ENCODE measurements around the gene TSC22D3.
"Not testable (repeated sequence)": the region's sequence is repeated elsewhere in the genome, so short reads cannot be mapped to it uniquely, and the experiment has no call there.

TSC22D3 gene

DNA sequence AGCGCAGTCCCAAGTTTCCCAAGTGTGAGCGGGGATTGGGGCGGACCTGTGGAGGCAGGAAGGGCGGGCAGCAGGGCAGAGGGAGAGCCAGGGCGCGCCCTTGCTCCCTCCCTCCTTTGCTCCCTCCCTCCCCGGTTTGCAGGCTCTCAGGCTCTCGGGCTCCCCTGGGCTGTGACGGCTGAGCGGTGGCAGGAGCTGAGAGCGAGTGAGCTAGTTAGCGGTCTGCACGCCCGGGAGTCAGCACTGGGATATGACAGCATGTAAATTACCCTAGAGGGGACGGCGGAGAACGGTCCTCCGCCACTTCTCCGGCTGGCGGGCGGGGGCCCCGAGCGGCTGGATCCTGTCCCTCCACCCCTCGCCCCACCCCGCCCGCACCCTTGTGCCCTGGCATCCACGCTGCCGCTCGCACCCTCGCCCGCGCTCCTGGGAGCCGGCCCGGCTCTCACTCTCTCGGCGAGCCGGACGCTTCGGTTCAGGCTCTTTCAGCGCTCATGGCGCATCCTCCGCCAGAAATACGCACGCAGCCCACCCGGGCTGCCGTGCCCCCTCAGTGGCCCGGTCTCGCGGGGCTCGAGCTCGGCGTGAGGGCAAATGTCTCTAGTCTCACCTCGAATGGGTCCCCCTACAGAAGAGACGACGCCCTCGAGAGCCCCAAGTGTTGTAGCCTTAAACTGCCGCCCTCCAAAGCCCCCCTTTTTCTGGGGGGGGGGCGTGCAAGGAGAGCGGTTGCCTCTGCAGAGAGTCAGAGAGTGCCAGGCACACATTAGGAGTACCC is at the start of gene TSC22D3:
Gene TSC22D3, minus strand, starts transcription at position 54 of the 778 bp plus-strand sequence. CDS start 368 bp downstream, outside the sequence.
- H3K9ac ChIP-seq: 0 out of 2 replicates have a peak within 1 kb of the TSS, but pooled peaks have one; percentile 15
- peak within 1 kb of the TSS; percentile 65 for H3K4me3 ChIP-seq
- peaks cover 87% of the 10 kb centered on the region for H3K27me3 ChIP-seq
- no peaks in the 10 kb centered on the region for H3K36me3 ChIP-seq
- TF ChIP-seq Cebpa-rat (IDR thresholded peaks at IDR 0.05): no peak
- no peak within 1 kb of the TSS for H3K27ac ChIP-seq
- H3K9me3 ChIP-seq: no peaks in the 10 kb centered on the region
- peak within 1 kb of the TSS; percentile 91 for H3K4me2 ChIP-seq
- H3K4me1 ChIP-seq: peaks cover 9% of the 10 kb centered on the region
- H4K20me1 ChIP-seq: peaks cover 19% of the 10 kb centered on the region; the same call in 1 of the 2 replicates

DNA sequence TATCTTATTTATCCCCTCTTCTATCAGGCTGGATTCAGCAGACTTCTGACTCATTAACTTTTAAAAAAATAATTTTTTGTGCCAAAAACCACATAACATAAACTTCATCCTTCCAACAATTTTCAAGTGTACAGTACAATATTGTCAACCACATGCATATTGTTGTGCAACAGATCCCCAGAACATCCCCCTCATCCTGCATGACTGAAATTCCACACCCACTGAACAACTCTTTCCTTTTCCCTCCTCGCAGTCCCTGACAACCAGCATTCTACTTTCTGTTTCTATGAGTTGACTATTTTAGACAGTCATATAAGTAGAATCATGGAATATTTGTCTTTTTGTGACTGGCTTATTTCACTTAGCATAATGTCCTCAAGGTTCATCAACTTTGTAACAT is 47.9 kb upstream of the TSC22D3 start:
- Histone ChIP-seq H3K27me3 (peaks cover 58% of the 10 kb centered on the region), H3K4me3 (no peak overlapping the region), H3K27ac (no peak overlapping the region), H3K9ac (no peak overlapping the region), H3K4me1 (no peaks in the 10 kb centered on the region), H3K4me2 (no peak overlapping the region), H3K36me3 (no peaks in the 10 kb centered on the region), H4K20me1 (peaks cover 5% of the 10 kb centered on the region; the same call in 1 of the 2 replicates), H3K9me3 (peaks cover 32% of the 10 kb centered on the region)
- no peak for TF ChIP-seq Cebpa-rat (IDR thresholded peaks at IDR 0.05)

DNA sequence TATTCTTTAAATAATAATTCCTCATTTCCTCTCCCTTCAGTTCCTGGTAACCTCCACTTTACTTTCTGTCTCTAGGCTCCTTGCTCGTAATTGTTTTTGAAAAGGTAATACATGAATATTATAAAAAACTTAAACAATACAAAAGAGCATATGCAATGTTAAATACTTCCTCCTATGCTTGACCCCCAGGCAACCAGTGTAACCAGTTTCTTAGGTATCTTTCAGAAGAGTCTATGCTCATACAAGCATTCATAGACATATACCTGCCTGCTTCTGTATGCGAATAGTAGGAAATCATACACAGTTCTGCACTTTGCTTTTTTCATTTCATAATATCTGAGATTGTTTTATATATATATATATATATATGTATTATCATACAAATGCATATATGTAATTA is 47.5 kb upstream of the TSC22D3 start:
- Histone ChIP-seq H3K9me3 (peaks cover 36% of the 10 kb centered on the region), H3K4me3 (no peak overlapping the region), H4K20me1 (peaks cover 5% of the 10 kb centered on the region; the same call in 1 of the 2 replicates), H3K27ac (no peak overlapping the region), H3K4me2 (no peak overlapping the region), H3K36me3 (no peaks in the 10 kb centered on the region), H3K27me3 (peaks cover 54% of the 10 kb centered on the region), H3K9ac (no peak overlapping the region), H3K4me1 (no peaks in the 10 kb centered on the region)
- no peak for TF ChIP-seq Cebpa-rat (IDR thresholded peaks at IDR 0.05)

DNA sequence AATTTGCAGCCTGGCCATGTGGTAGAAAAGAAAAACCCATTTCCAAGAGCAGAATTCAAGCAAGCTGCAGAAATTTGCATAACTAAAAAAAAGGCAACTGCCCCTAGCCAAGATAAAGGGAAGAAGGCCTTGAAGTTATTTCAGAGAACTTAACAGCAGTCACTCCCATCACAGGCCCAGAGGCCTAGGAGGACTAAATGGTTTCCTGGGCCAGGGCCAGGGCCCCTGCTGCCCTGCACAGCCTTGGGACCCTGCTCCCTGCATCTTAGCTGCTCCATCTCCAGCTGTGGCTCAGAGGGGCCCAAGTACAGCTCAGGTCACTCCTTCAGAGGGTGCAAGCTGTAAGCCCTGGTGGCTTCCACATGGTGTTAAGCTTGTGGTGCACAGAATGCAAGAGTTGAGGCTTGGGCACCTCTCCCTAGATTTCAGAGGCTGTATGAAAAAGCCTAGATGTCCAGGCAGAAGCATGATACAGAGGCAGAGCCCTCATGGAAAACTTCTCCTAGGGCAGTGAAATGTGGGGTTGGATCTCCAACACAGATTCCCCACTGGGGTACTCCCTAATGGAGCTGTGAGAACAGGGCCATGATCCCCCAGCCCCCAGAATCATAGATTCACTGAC is 43.4 kb upstream of the TSC22D3 start:
- peaks cover 37% of the 10 kb centered on the region for H3K9me3 ChIP-seq
- no peaks in the 10 kb centered on the region for H3K36me3 ChIP-seq
- peak overlapping the region; percentile 34 for H3K4me3 ChIP-seq
- no peak for TF ChIP-seq Cebpa-rat (IDR thresholded peaks at IDR 0.05)
- no peak overlapping the region for H3K9ac ChIP-seq
- H4K20me1 ChIP-seq: no peaks in the 10 kb centered on the region
- H3K27me3 ChIP-seq: peaks cover 18% of the 10 kb centered on the region; the same call in 1 of the 2 replicates
- H3K4me1 ChIP-seq: no peaks in the 10 kb centered on the region
- no peak overlapping the region for H3K4me2 ChIP-seq
- no peak overlapping the region for H3K27ac ChIP-seq

DNA sequence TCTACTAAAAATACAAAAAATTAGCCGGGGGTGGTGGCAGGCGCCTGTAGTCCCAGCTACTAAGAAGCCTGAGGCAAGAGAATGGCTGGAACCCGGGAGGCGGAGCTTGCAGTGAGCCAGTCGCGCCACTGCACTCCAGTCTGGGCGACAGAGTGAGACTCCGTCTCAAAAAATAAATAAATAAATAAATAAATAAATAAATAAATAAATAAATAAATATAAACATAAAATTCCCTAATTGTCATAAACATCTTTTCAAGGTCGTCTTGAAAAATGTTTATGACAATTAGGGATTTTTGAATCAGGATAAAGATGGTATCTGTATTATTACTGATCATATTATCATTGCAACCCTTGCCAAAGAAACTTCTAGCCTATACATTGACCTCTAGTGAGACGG is 34.5 kb upstream of the TSC22D3 start:
- not testable (repeated sequence) for H3K36me3 ChIP-seq, H3K9me3 ChIP-seq, H3K4me3 ChIP-seq, H3K9ac ChIP-seq, H3K4me1 ChIP-seq, H3K4me2 ChIP-seq, H4K20me1 ChIP-seq, H3K27ac ChIP-seq
- H3K27me3 ChIP-seq: peaks cover 54% of the 10 kb centered on the region

DNA sequence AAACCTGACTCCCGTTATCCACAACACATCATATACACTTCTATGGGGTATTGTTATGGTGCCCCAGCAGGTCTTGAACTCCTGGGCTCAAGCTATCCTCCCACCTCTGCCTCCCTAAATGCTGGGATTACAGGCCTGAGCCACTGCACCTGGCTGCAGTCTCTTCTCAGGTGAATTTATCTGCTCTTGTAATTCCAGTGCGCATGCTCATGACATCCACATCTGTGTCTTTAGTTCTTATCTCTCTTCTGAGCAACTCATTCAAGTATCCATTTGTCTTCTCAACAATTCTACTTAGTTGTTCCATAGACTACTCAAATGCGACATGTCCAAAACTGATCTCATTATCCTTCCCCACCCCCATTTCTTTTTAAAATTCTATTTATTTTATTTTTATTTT is 29.6 kb upstream of the TSC22D3 start:
- Histone ChIP-seq H3K36me3 (no peaks in the 10 kb centered on the region), H3K4me1 (no peaks in the 10 kb centered on the region), H4K20me1 (no peaks in the 10 kb centered on the region), H3K9me3 (peaks cover 24% of the 10 kb centered on the region), H3K9ac (no peak overlapping the region), H3K27ac (no peak overlapping the region), H3K4me2 (no peak overlapping the region), H3K27me3 (peaks cover 45% of the 10 kb centered on the region), H3K4me3 (no peak overlapping the region)
- TF ChIP-seq Cebpa-rat (IDR thresholded peaks at IDR 0.05): no peak

DNA sequence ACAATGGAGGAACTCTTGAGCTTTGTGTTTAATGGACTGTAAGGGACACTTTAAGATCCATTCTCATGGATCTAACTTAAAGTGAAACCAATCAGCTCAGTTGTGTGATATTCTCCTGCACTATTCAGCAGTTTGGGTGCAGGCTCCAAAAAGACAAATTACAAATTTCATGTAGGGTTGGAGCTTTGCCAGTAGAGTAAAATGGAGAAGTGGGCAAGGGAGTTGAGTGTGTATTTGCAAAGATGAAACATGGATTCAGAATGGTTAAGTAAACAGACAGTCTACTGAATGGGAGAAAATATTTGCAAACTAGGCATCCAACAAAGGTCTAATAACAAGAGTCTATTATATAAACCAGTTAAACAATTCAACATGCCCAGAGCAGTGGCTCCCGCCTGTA is 28.8 kb upstream of the TSC22D3 start:
- Histone ChIP-seq H3K36me3 (no peaks in the 10 kb centered on the region), H3K4me3 (no peak overlapping the region), H3K4me1 (no peaks in the 10 kb centered on the region), H3K27me3 (peaks cover 52% of the 10 kb centered on the region), H3K4me2 (no peak overlapping the region), H3K27ac (no peak overlapping the region), H3K9ac (no peak overlapping the region), H3K9me3 (peaks cover 29% of the 10 kb centered on the region), H4K20me1 (no peaks in the 10 kb centered on the region)
- TF ChIP-seq Cebpa-rat (IDR thresholded peaks at IDR 0.05): no peak

DNA sequence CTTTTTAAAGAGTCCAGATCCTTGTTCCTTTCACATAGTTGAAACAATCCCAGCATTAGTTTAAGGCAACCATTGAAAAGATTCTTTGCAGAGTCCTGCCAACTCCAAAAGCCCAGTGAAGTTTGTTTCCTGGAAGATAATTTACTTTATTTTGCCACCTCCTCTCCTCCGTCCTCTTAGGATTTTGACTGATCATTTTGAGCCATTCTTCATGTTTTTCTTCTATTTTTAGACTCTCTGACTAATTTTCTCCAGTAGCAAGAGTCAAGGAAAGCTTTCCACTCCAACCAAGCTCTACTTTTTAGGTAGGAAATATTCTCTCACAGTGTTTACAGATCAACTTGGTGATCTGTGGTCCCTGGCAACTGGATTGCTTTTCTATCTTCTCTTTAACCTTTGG is 12.2 kb upstream of the TSC22D3 start:
- H3K36me3 ChIP-seq: no peaks in the 10 kb centered on the region
- H3K27ac ChIP-seq: no peak overlapping the region
- H3K27me3 ChIP-seq: peaks cover 93% of the 10 kb centered on the region
- no peaks in the 10 kb centered on the region for H3K4me1 ChIP-seq
- no peak overlapping the region for H3K4me2 ChIP-seq
- H4K20me1 ChIP-seq: no peaks in the 10 kb centered on the region
- no peak for TF ChIP-seq Cebpa-rat (IDR thresholded peaks at IDR 0.05)
- H3K9me3 ChIP-seq: no peaks in the 10 kb centered on the region
- no peak overlapping the region for H3K9ac ChIP-seq
- no peak overlapping the region for H3K4me3 ChIP-seq

DNA sequence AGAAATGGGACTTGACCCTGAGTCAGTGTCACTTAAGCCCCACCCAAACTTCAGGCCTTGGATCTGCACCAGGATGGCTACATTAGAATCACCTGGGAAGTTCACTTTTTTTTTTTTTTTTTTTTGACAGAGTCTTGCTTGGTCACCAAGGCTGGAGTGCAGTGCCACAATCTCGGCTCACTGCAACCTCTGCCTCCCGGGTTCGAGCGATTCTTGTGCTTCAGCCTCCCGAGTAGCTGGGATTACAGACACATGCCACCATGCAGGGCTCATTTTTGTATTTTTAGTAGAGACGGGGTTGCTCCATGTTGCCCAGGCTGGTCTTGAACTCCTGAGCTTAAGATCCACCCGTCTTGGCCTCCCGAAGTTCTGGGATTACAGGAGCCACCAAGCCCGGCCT is 4.9 kb upstream of the TSC22D3 start:
- peaks cover 16% of the 10 kb centered on the region; the same call in 1 of the 2 replicates for H4K20me1 ChIP-seq
- no peaks in the 10 kb centered on the region for H3K9me3 ChIP-seq
- H3K27ac ChIP-seq: no peak overlapping the region
- no peak overlapping the region for H3K4me3 ChIP-seq
- H3K36me3 ChIP-seq: no peaks in the 10 kb centered on the region
- H3K4me2 ChIP-seq: no peak overlapping the region
- peaks cover 65% of the 10 kb centered on the region for H3K27me3 ChIP-seq
- H3K4me1 ChIP-seq: peaks cover 9% of the 10 kb centered on the region
- no peak overlapping the region for H3K9ac ChIP-seq
- TF ChIP-seq Cebpa-rat (IDR thresholded peaks at IDR 0.05): no peak

DNA sequence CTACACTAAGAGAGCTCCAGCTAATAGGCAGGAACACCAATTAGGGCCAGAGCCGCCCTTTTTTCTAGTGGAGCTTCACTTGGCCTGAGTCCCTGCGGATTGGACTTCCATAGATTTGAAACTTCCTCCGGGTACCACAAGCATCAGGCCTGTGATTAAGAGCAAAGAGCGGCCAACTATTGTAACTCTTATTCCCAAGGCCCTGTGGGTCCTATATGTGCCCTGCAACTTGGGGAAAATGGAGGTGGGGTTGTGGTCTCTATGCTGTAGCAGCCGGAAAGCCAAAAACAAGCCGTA is 1.9 kb upstream of the TSC22D3 start, which contains the start of gene NCBP2L:
Gene NCBP2L, plus strand, starts transcription at position 198 of the 297 bp plus-strand sequence. CDS start 16,488 bp downstream, outside the sequence.
- no peaks in the 10 kb centered on the region for H3K9me3 ChIP-seq
- peak within 1 kb of the TSS; percentile 65 for H3K4me3 ChIP-seq
- H3K36me3 ChIP-seq: no peaks in the 10 kb centered on the region
- H3K27ac ChIP-seq: no peak within 1 kb of the TSS
- peaks cover 16% of the 10 kb centered on the region; the same call in 1 of the 2 replicates for H4K20me1 ChIP-seq
- peaks cover 9% of the 10 kb centered on the region for H3K4me1 ChIP-seq
- H3K4me2 ChIP-seq: peak within 1 kb of the TSS; percentile 91
- peaks cover 73% of the 10 kb centered on the region for H3K27me3 ChIP-seq
- H3K9ac ChIP-seq: no peak within 1 kb of the TSS
- no peak for TF ChIP-seq Cebpa-rat (IDR thresholded peaks at IDR 0.05)
